Endothelial cell of umbilical vein (primary cell): Measurements from ENCODE around the gene BMP2K. TPM values are rescaled to one million over a fixed set of nuclear protein-coding genes. Genes with fewer than 3 reads are reported as not detected.

ENCODE experiments used
- BruUV-seq: library from RNA; stranded (reverse); fragments of 400-500 nt; replicated peaks from 2 replicates; lab custom pipeline; 2021; lab: Mats Ljungman, UMichigan
- CTCF ChIA-PET: fragments of 300-600, 350-600 bp; sonication (Branson Sonifier 250); formaldehyde crosslinking; loops from one replicate; lab custom pipeline; 2021; ENCODE audit warnings: antibody characterized with exemption, inconsistent platforms; lab: Charles Lee
- POLR2A ChIA-PET: fragments of 300-600, 350-600 bp; sonication (Branson Sonifier 250); formaldehyde crosslinking; loops from one replicate; lab custom pipeline; 2021; ENCODE audit warnings: antibody characterized with exemption, inconsistent platforms; lab: Charles Lee
- DNase-seq: peaks from one replicate; pipeline ENCODE4 v3.0.0-alpha.2; 2011; ENCODE audit warnings: low read depth, low spot score
- FAIRE-seq: peaks from 2 replicates; lab custom pipeline; 2011; peaks lifted over from hg19 to GRCh38; lab: Jason Lieb, UNC
- H2AFZ ChIP-seq: 2 replicates; pipeline ENCODE4 v1.6.0; 2012; ENCODE audit warnings: low read depth, low read length, control low read depth, inconsistent platforms
- H3K27ac ChIP-seq: 2 replicates; pipeline ENCODE4 v1.5.1; 2011; ENCODE audit warnings: low read depth, mild to moderate bottlenecking, control low read depth, low read length, moderate library complexity; ENCODE audit not compliant: insufficient read depth
- H3K27me3 ChIP-seq, 2 experiments: 2 replicates each; pipeline versions ENCODE4 v1.6.0 to v1.6.1; 2011; ENCODE audit warnings: low read length in 2 of 2, mixed read lengths in 1 of 2; ENCODE audit not compliant: control insufficient read depth in 2 of 2, insufficient read depth in 2 of 2
- H3K36me3 ChIP-seq, 2 experiments: 2 replicates in 1 of 2; 3 replicates in 1 of 2; pipeline ENCODE4 v1.5.1; 2011; ENCODE audit warnings: low read length in 2 of 2, mild to moderate bottlenecking in 1 of 2, moderate library complexity in 1 of 2; ENCODE audit not compliant: control insufficient read depth in 2 of 2, insufficient read depth in 2 of 2; ENCODE audit errors: extremely low read depth in 1 of 2
- H3K4me1 ChIP-seq: 3 replicates; pipeline ENCODE4 v1.5.1; 2011; ENCODE audit warnings: mild to moderate bottlenecking, low read length; ENCODE audit not compliant: control insufficient read depth, insufficient read depth; ENCODE audit errors: extremely low read depth
- H3K4me2 ChIP-seq: 2 replicates; pipeline ENCODE4 v1.6.1; 2011; ENCODE audit warnings: low read length, control low read depth, mixed read lengths; ENCODE audit not compliant: insufficient read depth
- H3K4me3 ChIP-seq, 3 experiments: fragments of 200-600 bp in 1 of 3; sonication (generic), shearing (Covaris generic) in 1 of 3; replicated peaks in 1 of 3; 2 replicates each; pipeline ENCODE4 v1.5.1; 2011 to 2016; ENCODE audit warnings: control low read depth in 3 of 3, low read length in 3 of 3, mild to moderate bottlenecking in 2 of 3, inconsistent platforms in 1 of 3, low read depth in 1 of 3, moderate library complexity in 1 of 3; ENCODE audit not compliant: insufficient read depth in 1 of 3
- H3K79me2 ChIP-seq: 2 replicates; pipeline ENCODE4 v1.6.0; 2012; ENCODE audit warnings: low read length, inconsistent platforms; ENCODE audit not compliant: control insufficient read depth, insufficient read depth
- H3K9ac ChIP-seq: replicated peaks from 2 replicates; pipeline ENCODE3; 2011; ENCODE audit warnings: low read length, control low read depth; ENCODE audit not compliant: insufficient read depth; ENCODE audit errors: extremely low read depth
- H3K9me1 ChIP-seq: replicated peaks from 3 replicates; pipeline ENCODE4 v1.6.0; 2011; ENCODE audit warnings: mild to moderate bottlenecking, low read length; ENCODE audit not compliant: control insufficient read depth, insufficient read depth; ENCODE audit errors: extremely low read depth
- H3K9me3 ChIP-seq: replicated peaks from 2 replicates; pipeline ENCODE4 v1.5.1; 2012; ENCODE audit warnings: low read length, inconsistent platforms; ENCODE audit not compliant: control insufficient read depth, insufficient read depth
- H4K20me1 ChIP-seq: replicated peaks from 2 replicates; pipeline ENCODE3; 2011; ENCODE audit warnings: mild to moderate bottlenecking, low read length; ENCODE audit not compliant: control insufficient read depth, insufficient read depth; ENCODE audit errors: extremely low read depth
- EZH2 ChIP-seq: IDR thresholded peaks from 2 replicates; pipeline ENCODE4 v1.6.1; 2012; ENCODE audit warnings: borderline replicate concordance, low read depth, mild to moderate bottlenecking, moderate library complexity, low read length, inconsistent platforms; ENCODE audit not compliant: severe bottlenecking
- GATA2 ChIP-seq: IDR thresholded peaks from 2 replicates; pipeline ENCODE4 v1.7.0; 2011; ENCODE audit warnings: low read depth, mild to moderate bottlenecking, moderate library complexity, mixed read lengths, low read length; ENCODE audit not compliant: insufficient read length, insufficient read depth
- MAX ChIP-seq: IDR thresholded peaks from 2 replicates; pipeline ENCODE4 v1.6.1; 2011; ENCODE audit not compliant: insufficient read depth, insufficient read length
- MYC ChIP-seq: IDR thresholded peaks from one replicate; pipeline ENCODE4 v1.6.1; 2011; ENCODE audit warnings: mild to moderate bottlenecking, low read depth, low read length
- POLR2AphosphoS5 ChIP-seq: IDR thresholded peaks from 2 replicates; pipeline ENCODE4 v1.6.1; 2012; ENCODE audit warnings: low read depth, mild to moderate bottlenecking, control low read depth, low read length, moderate library complexity; ENCODE audit not compliant: insufficient read depth
- dilution Hi-C: fragments of 300-500 bp; cut with MboI; formaldehyde crosslinking; loops from one replicate; pipeline ENCODE4 v1.15.0; 2019; ENCODE audit warnings: low sequenced_read_pairs; ENCODE audit not compliant: extremely low pct_ligation_motif_present
- intact Hi-C: fragments of 100-400 bp; cut with micrococcal nuclease; formaldehyde crosslinking; loops from one replicate; pipeline ENCODE4 v1.10.0; 2022
- polyA plus RNA-seq, 4 experiments: library from polyadenylated mRNA; depleted of rRNA in 3 of 4; stranded (reverse) in 3 of 4; unstranded in 1 of 4; fragments of >200 nt; gene quantifications; 2 replicates each; pipeline versions ENCODE4 v1.2.1 to v1.2.3, GENCODE V29; 2011 to 2012; ENCODE audit warnings: missing spikeins in 1 of 4
- total RNA-seq: library from RNA; stranded (reverse); gene quantifications from 2 replicates; pipeline ENCODE4 v1.2.3, GENCODE V29; 2021
- TF ChIP-seq, protein P1 (sequence below), 2 donors: IDR thresholded peaks; 1 replicate in 1 of 2; 2 replicates in 1 of 2; pipeline ENCODE4 v1.5.1; 2011; ENCODE audit warnings: low read length in 2 of 2, mild to moderate bottlenecking in 2 of 2, moderate library complexity in 2 of 2, control low read depth in 1 of 2, inconsistent platforms in 1 of 2, low read depth in 1 of 2; ENCODE audit not compliant: insufficient read depth in 1 of 2; ENCODE audit errors: extremely low read depth in 1 of 2

Gene BMP2K
- total and polyA plus RNA-seq, 2 donors (not counting 3 experiments of a cell fraction or from before 2014, with no cell fraction given), result 16.1 to 37.9 TPM

DNA sequence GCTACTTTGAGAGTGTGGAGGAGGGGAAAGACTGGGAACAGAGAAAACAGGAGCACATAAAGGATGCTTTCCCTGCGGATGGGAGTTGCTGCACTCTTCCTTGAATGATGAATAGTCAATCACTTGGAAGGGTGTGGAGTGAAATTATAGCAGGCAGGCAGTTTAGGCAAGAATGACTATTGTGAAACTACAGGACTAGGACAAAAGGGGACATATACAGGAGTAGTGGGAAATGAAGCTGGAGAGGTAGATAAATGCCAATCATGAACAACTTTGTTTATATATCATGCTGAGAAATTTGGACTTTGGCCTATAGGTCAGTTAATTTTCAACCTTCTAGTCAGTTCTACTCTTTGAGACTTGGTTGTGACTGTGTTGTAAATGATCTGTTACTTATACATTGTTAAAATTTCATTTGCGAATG, 86.2 kb downstream of the BMP2K start:
- Histone ChIP-seq H3K4me1 (no peaks in the 10 kb centered on the region), H3K79me2 (no peaks in the 10 kb centered on the region), H2AFZ (no peak overlapping the region), H3K36me3 (peaks cover 2% of the 10 kb centered on the region in 2 experiments), H3K9me1 (no peaks in the 10 kb centered on the region), H3K27ac (no peak overlapping the region), H3K9me3 (no peaks in the 10 kb centered on the region), H3K4me3 (no peak overlapping the region), H4K20me1 (no peaks in the 10 kb centered on the region), H3K9ac (no peak overlapping the region), H3K27me3 (no peaks in the 10 kb centered on the region), H3K4me2 (no peak overlapping the region)
- no peak for DNase-seq
- ChIA-PET POLR2A (no interaction called here), CTCF (interaction anchor here (1.0 to 3.0 kb wide), 8 partner anchors 10 to 250 kb away, joined by 3 to 129 read pairs (median 8); no protein-coding TSS in a partner anchor)
- FAIRE-seq, result no peak
- no TSS peak for BruUV-seq
- TF ChIP-seq MYC (no peak), MAX (no peak), EZH2 (no peak), GATA2 (no peak), POLR2AphosphoS5 (no peak)
- TF ChIP-seq, protein P1, sequence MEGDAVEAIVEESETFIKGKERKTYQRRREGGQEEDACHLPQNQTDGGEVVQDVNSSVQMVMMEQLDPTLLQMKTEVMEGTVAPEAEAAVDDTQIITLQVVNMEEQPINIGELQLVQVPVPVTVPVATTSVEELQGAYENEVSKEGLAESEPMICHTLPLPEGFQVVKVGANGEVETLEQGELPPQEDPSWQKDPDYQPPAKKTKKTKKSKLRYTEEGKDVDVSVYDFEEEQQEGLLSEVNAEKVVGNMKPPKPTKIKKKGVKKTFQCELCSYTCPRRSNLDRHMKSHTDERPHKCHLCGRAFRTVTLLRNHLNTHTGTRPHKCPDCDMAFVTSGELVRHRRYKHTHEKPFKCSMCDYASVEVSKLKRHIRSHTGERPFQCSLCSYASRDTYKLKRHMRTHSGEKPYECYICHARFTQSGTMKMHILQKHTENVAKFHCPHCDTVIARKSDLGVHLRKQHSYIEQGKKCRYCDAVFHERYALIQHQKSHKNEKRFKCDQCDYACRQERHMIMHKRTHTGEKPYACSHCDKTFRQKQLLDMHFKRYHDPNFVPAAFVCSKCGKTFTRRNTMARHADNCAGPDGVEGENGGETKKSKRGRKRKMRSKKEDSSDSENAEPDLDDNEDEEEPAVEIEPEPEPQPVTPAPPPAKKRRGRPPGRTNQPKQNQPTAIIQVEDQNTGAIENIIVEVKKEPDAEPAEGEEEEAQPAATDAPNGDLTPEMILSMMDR (IDR thresholded peaks at IDR 0.05; ENCODE audit: extremely low read depth in 1 of 2, insufficient read depth in 1 of 2, low read depth in 1 of 2, low read length in 2 of 2), result no peak
- intact Hi-C loops, result loop anchor here (5.0 to 10.0 kb wide), 2 partner anchors 85 to 908 kb away; partner anchors contain the start of gene BMP2K
- dilution Hi-C loops, result loop anchor here (25.0 kb wide), 1 partner anchor 250 kb away; no protein-coding TSS in a partner anchor
